A204.1 (cell line): ENCODE measurements around the gene MUC4.
"Not testable (repeated sequence)": the region's sequence is repeated elsewhere in the genome, so short reads cannot be mapped to it uniquely, and the experiment has no call there.

Experiments used
- FAIRE-seq: peaks from 2 replicates; lab custom pipeline; 2012; peaks lifted over from hg19 to GRCh38; lab: Jason Lieb, UNC

The MUC4 gene

DNA sequence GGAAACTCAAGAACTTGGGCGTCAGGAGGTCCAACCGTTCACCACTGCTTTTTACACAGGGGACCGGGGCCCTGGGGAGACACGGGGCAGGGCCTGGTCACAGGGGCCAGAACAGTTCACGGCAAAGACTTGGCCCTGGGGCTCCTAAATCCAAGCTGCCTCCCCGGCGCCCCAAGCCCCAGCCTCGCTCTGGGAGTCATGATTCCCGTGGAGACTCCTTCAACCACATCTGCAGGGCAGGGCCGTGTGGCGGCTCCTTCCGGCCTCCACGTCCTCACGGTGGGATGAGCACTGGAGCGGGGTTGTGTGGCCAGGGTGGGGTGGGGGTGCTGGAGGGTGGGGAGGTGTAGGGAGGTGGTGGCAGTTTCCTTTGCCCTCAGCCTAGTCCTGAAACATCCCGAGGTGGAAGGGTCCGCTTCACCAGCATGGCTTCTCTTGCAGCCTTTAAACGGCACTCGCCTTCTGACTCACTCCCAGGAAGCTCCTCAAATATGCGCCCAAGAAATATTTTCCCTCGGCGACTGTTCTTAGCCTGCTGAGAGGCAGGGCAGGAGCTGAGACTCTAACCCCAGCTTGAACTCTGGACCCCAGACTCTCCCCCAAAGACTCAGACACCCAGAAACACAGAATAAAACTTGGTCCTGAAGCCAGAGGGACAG is 1.8 kb downstream of the MUC4 start:
- no peak for FAIRE-seq

DNA sequence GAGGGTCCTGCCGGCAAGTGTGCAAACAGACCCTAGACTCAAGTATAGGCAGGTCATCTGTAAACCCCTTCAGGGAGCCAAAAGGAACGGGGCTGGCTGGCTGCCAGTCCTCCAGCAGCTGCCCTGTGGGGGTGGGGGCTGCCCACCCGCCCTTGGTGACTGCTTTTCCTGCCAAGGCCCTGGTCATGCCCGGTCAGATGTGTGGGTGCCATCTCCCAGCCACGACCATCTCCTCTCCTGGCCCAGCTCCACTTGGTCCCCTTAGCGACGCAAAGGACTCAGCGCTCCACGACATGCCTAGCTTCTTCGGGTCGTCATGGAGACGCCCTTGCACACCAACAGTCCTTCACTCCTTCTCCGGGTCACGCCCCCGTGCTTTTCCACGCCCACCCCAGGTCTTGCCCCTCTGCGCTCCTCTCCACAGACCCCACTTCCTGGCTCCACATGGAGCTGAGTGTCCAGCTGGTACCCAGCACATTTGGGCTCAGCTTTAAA is 2.4 kb downstream of the MUC4 start:
- FAIRE-seq, result no peak

DNA sequence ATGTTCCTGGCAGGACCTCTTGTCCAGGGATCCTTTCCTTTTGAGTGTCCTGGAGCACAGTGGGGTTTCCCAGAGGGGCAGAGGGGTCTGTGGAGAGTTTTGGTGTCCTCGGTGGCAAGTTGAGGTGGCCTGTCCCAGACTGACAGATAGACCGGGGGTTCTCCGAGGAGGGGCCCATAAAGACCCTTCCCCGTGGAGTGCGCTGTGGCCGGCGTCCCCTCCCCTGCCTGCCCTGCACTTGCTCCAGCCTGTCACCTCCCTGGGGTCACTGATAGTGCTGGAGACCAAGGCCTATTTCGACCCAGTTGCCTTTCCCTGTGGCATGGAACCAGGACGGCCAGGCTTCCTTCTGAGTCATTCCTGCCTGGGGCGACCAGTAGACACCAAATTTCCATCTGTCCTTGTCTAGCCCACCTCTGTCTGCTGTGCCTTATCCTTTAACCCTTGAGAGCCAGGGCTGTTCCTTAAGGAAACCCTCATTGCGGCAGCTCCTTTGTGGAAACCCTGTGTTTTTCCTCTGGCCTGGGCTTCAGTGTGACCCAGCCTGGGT is 2.9 kb downstream of the MUC4 start:
- FAIRE-seq, result no peak

DNA sequence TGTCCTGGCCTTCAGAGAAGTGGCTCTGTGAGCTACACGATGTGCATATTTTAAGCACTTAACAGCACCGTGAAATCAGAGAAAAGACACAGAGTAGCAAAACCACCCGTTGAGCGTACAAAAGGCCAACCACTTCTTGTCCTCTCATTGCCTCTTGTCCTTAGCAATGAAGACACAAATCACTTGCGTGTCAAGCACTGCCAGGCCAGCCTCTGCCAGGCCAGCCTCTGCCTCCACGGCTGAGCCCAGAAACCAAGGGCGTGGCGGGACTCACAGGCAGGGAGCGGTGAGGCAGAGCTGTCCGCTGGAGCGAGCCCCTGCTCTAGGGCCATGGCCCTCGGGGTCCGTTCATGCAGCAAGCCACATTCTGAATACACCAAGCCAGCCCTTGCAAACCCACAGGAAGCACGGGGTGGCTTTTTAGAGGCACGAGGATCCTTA is 4.0 kb downstream of the MUC4 start:
- FAIRE-seq, result no peak

DNA sequence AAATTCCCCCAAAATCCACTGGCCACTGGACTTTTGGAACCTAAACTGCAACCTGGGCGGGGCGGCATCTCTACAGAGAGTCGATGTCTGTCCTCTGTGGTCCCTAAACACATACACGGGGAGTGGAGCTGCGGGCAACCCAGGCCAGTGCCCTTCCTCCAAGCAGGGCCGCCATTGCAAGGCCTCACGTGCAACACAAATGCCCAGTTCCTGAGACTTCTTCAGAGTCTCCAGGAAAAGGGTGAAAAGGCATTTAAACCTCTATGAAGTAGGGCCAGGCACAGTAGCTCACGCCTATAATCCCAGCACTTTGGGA is 4.9 kb downstream of the MUC4 start:
- no peak for FAIRE-seq

DNA sequence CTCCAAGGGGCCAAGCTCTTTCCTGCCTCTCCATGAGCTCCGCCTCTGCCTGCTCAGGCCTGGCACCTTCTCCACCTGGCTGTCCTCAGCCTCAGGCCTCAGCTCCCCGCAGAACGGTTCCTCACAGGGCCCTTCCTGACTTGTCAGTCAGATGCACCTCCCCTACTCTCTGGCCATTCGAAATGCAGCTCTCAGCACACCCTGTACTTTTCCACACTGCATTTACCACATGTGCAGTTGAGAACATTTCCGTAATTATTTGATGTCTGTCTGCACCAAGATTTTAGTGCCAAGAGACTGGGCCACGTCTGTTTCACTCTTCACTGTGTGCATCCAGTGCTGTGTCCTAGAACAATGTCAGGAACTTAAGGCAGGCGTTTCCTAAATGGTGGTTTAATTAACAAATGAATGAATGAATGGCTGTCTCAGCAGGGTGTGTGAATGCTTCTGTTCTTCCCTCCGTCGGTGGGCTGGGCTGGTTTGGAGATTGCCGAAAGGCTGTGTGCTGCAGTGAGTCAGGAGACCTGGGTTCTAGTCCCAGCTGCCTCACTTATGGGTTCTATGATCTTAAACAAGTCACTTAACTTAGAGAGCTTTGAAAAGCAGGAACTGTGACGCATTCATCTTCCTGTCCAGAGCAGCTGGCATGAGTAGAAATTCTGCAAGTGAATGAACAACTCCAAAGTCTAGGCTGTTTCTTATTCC is 5.4 kb downstream of the MUC4 start:
- no peak for FAIRE-seq

DNA sequence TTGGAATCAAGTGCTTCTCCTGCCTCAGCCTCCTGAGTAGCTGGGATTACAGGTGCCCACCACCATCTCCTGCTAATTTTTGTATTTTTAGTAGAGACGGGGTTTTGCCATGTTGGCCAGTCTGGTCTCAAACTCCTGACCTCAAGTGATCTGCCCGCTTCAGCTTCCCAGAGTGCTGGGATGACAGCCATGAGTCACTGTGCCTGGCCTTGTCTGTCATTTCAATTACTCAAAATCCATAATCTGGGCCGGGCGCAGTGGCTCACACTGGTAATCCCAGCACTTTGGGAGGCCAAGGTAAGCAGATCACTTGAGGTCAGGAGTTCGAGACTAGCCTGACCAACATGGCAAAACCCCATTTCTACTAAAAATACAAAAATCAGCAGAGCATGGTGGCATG is 6.1 kb downstream of the MUC4 start:
- FAIRE-seq, result not testable (repeated sequence)

DNA sequence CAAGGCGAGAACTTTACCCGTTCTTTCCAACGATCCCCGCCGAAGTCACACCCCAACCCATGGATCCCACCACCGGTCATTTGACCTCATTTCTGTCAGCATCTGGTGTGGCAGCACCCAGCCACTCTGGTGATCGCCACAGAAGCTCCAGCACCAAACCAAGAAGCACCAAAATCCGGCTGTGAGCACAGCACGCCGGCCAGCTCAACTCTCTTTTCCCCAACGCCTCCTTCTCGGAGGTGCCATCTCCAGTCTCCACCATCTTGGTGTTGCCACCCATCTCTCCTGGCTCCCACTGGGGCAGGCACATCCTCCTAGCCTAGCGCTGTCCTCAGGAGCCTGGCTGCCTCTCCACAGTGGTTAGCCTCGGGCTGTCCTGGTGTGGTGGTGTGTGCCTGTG is 6.5 kb downstream of the MUC4 start:
- FAIRE-seq, result no peak

DNA sequence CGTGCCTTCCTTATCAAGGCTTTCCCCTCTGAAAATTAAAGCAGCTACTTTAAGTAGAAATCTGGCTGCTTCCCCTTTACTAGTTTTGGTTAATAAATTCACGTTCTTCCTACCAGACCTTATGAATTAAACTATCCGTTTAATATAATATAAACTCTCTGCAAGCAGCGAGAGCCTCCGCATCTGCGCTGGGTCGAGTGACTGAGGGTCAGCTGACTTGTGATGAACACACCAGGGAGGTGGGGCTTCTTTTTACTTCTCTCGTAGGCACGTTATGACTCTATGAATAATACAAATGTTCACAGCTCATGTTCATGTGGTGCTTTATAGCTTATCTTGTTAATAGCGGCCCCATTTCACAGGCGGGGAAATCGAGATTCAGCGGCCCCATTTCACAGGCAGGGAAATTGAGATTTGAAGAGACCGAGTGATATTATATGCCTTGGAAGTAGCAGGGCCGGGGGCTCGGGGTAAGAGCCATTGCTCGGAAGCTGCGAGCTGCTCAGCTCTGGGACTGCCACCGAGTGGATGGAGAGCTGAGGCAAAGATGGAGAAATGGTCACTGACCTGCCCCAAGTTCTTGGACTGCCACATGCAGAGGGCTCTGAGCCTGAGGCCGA is 8.3 kb downstream of the MUC4 start:
- no peak for FAIRE-seq

DNA sequence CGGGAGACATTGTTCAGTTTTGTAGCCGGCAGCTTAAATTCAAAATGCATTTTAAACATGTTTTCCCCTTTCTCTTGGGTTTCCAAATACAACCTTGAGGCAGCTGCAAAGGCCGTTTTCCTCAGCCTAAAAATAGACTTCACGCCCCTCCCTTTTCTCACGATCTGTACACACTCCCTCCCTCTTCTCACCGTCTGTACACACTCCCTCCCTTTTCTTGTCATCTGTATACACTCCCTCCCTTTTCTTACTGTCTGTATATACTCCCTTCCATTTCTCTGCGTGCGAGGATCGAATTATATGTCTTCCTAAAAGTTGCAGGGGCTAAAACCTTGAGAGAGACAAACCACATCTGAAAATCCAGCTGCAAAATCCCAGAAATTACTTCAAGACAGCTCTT is 8.9 kb downstream of the MUC4 start:
- FAIRE-seq, result no peak

DNA sequence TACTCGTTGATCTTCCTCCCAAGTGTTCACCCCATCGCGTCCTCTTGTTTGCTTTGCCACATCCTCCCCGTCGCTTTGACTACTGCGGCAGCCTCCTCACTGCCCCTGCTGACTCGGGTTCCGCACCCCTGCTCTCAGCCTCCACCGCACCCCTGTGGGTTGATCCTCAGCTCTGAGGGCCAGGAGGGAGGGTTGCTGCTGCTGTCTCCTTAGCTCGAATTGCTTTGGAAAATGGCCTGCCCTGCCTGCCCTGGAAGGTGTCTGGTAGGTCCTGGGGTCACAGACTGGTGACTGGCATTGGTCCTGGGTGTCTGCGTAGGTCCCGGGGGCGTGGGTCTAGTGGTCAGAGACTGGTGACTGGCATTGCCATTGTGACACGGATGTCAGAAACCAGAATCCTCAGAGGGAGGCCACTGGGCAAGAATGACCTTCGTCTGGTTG is 9.4 kb downstream of the MUC4 start:
- FAIRE-seq, result no peak

DNA sequence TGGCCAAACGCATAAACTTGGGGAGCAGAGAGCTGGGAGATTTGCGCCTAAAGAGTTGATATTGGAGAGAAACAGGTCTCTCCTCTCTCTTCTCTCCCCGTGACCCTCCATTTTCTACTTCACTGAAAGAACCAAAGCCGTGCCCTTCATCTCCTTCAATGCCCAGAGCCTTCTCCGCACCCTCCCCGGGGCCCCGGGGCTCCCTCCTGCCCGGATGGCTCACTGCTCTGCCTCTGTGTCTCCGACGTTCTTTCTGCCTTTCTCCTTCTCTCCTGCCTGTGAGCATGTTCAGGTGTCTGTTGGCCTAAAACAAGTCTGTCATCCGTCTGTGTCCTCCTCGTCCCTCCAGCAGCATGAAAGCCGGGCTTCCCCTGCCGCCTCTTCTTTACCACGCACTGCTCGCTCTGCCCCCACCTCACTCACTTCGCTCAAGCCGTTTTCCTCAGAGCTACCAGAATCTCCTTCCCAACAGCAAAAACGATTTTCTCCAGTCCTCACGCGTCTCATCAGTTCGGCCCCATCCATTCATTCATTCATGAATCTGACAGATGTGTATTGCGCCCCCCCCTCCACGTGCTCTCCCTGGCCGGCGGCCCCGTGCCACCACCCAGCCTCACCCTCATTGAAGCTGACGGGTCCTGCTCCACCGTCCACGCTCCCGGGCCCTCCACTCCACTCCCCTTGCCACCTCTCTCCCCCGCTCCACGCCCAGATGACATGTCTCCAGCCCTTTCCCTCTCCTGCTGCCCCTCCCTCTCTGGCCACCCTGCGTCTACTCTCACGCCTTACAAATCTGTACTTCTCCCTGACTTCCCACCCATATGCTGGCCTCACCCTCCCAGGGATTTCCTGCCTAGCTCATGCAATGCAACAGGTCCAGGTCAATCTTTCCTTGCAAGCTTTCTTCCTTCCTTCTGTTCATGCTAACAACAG is 10.2 kb downstream of the MUC4 start:
- no peak for FAIRE-seq

DNA sequence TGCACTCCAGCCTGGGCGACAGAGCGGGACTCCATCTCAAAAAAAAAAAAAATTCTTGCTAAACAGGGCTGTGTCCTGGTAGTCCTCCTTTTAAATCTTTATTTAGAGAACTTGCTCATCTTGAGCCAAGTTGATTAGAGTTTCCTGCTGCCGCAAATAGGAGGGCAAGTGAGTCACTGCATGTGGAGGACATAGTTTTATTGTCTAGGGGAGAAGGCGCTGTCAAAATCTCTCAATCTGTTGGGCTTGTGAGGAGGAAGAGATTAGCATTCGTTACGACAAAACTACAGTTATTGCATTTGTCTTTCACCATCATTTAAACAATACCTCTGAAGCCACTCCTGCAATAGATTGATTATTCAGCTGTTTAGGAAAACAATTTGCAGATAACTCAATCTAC is 11.5 kb downstream of the MUC4 start:
- no peak for FAIRE-seq

DNA sequence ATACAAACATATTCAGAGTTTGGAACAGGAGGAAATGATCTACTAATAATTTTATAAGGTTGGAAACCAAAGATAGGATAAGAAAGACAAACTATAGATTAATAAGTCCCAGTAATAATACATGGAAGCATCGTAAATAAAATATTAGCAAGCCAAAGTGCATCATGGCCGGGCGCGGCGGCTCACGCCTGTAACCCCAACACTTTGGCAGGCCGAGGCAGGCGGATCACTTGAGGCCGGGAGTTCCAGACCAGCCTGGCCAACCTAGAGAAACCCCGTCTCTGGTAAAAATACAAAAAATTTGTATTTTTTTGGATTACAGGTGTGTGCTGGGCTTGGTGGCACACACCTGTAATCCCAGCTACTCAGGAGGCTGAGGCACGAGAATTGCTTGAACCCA is 14.9 kb downstream of the MUC4 start:
- no peak for FAIRE-seq

DNA sequence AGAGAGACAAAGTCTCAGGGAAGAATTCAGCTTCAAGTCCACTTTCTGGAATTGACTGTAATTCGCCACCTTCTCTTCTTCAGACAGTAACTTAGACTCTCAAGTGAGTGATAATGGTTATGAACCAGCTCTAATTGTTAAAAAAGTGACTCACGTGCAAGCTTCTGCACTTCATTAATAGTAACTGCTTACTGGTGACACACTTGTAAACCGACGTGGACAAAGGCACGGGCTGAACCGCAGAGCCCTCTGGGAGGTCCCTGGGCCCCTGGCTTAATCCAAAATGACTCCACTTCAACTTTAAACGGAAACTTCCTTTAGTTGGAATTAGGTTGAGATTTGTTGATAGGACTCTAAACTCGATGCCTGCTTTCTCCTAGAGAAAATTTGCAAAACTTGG is 17.0 kb downstream of the MUC4 start:
- FAIRE-seq, result no peak

DNA sequence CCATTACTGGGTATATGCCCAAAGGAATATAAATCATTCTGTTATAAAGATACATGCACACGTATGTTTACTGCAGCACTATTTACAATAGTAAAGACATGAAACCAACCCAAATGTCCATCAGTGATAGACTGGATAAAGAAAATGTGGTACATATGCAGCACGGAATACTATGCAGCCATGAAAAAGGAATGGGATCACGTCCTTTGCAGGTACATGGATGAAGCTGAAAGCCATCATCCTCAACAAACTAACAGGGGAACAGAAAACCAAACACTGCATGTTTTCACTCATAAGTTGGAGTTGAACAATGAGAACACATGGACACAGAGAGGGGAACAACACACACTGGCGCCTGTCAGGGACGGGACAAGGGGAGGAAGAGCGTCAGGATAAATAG is 19.1 kb downstream of the MUC4 start:
- FAIRE-seq, result not testable (repeated sequence)

DNA sequence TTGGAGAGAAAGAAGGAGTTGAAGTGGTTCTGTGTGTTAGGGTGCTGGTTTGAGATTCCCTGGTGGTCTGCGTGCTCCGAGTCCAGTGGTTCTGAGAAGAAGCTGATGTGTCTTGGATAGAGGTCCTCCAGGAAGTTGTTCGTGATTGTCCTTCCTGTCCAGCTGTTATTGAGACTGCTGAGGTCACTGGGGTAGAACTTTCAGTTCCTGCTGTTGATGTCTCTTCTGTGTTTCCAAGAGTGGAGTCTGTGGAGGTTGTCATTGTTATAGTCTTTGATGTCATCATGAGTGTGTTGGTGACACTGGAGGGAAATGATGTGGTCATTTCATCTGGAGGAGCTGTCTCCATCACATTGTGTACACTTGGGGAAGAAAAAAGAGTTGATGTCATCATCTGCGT is 20.8 kb downstream of the MUC4 start:
- FAIRE-seq, result no peak

DNA sequence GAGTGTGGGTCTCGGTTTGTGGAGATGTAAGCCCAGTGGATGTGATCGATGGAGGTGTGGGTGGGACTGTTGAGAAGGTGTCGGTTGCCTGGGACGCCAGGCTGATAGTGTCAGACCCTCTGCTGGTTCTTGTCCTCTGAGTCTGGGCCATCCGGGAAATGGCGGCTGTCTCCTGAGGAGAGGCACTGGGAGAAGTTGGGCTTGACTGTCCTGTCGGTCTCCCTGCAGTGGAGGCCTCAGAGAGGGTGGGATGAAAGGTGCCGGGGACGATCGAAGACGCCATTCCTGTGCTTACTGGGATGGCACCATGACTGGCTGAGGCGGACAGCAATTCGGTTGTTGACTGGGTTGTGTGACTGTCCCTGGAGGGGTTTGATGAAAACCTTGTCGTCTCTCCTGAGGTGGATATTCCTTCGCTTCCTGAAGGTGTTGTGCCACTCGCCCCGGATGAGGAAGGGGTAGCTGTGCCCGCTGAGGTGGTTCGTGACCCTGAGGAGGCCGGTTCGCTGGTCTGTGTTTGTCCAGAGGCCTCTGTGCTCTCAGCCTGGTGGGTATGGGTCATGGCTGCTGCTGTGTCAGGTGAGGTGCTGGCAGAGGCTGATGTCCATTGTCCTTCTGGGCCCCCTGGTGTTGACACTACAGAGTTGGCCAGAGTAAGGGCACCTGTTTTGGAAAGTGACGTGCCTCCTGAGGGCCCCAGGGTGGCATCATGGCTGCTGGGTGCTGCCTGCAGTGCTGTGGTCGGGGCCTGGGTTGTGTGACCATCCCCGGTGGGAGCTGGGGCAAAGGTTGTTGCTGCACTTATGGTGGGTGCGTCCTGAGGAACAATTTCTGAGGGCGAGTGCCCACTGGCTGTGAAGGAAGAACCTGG is 22.8 kb downstream of the MUC4 start:
- no peak for FAIRE-seq

DNA sequence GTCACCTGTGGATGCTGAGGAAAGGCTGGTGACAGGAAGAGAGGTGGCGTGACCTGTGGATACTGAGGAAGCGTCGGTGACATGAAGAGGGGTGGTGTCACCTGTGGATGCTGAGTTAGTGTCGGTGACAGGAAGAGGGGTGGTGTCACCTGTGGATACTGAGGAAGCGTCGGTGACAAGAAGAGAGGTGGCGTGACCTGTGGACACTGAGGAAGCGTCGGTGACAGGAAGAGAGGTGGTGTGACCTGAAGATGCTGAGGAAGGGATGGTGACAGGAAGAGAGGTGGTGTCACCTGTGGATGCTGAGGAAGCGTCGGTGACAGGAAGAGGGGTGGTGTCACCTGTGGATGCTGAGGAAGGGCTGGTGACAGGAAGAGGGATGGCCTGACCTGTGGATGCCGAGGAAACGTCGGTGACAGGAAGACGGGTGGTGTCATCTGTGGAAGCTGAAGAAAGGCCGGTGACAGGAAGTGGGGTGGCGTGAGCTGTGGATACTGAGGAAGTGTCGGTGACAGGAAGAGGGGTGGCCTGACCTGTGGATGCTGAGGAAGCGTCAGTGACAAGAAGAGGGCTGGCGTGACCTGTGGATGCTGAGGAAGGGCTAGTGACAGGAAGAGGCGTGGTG is 25.8 kb downstream of the MUC4 start:
- FAIRE-seq, result not testable (repeated sequence)

DNA sequence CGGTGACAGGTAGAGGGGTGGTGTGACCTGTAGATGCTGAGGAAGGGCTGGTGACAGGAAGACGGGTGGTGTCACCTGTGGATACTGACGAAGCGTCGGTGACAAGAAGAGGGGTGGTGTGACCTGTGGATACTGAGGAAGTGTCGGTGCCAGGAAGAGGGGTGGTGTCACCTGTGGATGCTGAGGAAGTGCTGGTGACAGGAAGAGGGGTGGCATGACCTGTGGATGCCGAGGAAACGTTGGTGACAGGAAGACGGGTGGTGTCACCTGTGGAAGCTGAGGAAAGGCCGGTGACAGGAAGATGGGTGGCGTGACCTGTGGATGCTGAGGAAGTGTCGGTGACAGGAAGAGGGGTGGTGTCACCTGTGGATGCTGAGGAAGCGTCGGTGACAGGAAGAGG is 27.7 kb downstream of the MUC4 start:
- not testable (repeated sequence) for FAIRE-seq

DNA sequence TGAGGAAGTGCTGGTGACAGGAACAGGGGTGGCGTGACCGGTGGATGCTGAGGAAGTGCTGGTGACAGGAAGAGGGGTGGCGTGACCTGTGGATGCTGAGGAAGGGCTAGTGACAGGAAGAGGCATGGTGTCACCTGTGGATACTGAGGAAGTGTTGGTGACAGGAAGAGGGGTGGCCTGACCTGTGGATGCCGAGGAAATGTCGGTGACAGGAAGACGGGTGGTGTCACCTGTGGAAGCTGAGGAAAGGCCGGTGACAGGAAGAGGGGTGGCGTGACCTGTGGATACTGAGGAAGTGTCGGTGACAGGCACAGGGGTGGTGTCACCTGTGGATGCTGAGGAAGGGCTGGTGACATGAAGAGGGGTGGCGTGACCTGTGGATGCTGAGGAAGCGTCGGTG is 30.5 kb downstream of the MUC4 start:
- FAIRE-seq, result not testable (repeated sequence)
